Hematopoietic multipotent progenitor cell treated with erythropoietin and hydrocortisone succinate and interleukin-3 and kit ligand, for 8 days (in vitro differentiated cells): ENCODE data around the gene IRF2BP2.

Experiments used
- DNase-seq: peaks from one replicate; pipeline ENCODE4 v3.0.0-alpha.2; 2015

Gene IRF2BP2

GRCh38 chr1:234555390-234556024 lies 54.5 kb downstream of the IRF2BP2 start:
- peak; percentile 35 for DNase-seq

GRCh38 chr1:234554698-234555311 lies 55.2 kb downstream of the IRF2BP2 start:
- DNase-seq: peak; percentile 57
